CMK (cell line): ENCODE measurements around the gene FBXO34.

Experiments
- DNase-seq: peaks from one replicate; pipeline ENCODE4 v3.0.0-alpha.2; 2010; ENCODE audit warnings: low read depth

Gene FBXO34, protein sequence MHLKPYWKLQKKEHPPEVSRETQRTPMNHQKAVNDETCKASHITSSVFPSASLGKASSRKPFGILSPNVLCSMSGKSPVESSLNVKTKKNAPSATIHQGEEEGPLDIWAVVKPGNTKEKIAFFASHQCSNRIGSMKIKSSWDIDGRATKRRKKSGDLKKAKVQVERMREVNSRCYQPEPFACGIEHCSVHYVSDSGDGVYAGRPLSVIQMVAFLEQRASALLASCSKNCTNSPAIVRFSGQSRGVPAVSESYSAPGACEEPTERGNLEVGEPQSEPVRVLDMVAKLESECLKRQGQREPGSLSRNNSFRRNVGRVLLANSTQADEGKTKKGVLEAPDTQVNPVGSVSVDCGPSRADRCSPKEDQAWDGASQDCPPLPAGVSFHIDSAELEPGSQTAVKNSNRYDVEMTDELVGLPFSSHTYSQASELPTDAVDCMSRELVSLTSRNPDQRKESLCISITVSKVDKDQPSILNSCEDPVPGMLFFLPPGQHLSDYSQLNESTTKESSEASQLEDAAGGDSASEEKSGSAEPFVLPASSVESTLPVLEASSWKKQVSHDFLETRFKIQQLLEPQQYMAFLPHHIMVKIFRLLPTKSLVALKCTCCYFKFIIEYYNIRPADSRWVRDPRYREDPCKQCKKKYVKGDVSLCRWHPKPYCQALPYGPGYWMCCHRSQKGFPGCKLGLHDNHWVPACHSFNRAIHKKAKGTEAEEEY

DNA sequence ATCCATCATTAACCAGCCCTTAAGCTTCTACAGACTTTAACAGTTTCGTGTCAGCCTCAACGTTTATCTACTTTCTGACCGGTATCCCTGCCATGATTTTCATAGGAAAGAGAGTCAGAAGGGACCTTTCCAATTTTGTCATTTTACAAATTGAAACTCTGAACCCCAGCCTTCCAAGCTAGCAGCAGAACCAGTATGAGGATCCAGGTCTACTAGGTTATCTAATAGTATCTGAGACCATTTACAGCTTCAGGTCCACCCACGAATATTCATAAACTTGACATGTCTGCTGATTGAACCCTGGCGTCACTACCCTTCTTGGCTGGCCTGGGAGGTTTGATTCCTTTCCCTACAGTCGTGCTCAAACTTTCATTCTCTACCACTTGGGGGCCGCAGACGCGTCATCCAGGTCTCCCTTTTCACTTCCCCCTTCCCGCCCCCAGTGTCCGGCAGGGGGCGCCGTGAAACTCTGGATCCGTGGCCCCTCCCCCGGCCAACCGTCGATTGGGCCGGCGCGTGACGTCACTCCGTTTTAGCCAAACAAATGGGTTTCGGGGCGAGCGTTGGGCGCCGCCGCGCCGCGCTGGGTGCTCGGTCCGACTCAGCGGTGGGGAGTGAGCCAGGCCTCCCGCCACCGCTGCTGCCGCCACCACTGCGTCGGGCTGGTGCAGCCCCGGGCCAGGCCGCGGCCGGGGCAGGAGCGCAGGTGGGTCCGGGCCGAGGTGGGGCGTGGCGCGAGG, at the start of gene FBXO34:
TSS of gene FBXO34 (plus strand) at position 590 of the 740 bp plus-strand sequence. CDS start 78,970 bp downstream, outside the sequence.
- peak; percentile 72 for DNase-seq

DNA sequence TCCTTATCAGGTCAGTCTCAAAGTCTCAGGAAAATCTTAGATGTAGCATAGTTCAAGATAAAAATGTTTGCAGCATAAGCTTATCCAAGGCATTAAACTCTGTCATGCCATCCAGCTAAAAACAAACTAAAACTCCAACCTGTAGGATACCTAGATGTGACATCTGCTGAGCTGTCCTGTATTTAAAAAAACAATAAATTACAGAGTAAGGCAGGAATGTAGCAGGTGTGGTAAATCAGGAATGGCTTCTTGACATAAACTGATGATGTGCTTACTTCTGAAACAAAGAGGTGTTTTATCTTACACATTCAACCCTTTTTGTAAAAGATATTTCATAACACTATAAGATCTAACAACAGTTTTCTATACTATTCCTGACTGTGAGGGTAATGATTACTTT, 49.3 kb upstream of the FBXO34 start:
- DNase-seq: no peak

DNA sequence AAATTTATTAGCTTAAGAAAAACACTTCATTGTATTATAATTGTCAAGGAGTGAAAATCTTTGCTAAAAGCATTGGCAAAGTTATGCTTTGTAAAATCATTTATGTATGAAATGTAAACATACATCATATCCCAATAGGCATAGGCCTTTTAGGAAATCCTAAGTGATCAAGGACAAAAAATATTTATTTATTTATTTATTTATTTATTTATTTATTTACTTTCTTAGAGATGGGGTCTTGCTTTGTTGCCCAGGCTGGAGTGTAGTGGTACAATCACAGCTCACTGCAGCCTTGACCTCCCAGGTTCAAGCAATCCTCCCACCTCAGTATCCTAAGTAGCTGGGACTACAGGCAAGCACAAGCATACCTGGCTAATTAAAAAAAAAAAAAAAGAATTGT, 47.9 kb upstream of the FBXO34 start:
- no peak for DNase-seq

DNA sequence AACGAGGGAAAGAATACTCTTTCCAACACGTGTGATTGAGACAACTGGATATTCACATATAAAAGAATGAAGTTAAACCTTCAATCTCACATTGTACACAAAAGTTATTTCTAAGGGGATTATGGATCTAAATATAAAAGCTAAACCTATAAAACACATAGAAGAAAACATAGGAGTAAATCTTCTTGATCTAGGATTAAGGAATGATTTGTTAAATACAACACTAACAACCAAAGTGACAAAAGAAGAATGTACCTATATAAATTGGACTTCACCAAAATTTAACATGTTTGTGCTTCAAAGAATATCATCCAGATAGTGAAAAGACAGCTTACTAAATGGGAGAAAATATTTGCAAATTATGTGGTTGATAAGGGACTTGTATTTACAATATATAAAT, 43.0 kb upstream of the FBXO34 start:
- DNase-seq: no peak

DNA sequence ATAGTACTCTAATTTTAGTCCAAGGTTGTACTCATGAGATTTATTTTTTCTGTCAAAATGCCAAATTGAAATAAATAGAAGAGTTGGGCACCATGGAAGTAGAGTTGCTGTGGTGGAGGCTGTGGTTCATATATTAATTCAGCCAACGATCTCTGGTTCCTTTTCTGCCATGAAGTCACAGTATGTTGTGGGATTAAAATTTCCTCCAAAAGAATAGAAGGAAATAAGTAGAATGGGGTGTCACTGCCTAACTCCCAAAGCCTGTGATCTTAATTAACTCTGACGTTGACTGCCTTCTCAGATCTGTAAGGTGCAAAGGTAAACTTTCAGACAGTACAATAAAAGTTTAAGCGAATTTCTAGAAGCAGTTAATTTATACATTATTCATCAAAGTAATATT, 37.6 kb upstream of the FBXO34 start:
- DNase-seq: no peak

DNA sequence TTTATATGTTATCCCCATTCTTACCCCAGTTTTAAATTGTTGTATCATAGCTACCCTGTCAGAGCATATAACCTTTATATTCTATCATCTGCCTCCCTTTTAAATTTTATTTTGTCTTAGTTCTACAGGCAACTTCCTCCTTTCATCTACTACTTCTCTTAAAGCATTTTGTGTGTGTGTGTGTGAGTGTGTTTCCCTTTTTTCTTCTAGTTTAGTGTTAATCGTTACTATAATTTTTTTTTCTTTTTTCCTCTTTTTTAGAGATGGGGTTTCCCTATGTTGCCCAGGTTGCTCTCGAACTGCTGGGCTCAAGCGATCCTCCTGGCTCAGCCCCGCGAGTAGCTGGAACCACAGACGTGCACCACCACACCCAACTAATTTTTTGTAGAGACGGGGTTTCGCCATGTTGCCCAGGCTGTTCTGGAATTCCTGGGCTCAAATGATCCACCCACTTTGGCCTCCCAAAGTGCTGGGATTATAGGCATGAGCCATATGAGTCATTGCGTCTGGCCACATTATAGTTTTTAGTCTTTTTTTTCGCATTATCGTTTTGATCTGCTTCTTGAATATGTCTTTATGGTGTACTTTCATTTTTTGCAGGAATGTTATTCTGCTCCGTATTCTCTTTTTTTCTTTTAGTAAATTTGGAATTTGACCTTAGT, 33.1 kb upstream of the FBXO34 start:
- no peak for DNase-seq

DNA sequence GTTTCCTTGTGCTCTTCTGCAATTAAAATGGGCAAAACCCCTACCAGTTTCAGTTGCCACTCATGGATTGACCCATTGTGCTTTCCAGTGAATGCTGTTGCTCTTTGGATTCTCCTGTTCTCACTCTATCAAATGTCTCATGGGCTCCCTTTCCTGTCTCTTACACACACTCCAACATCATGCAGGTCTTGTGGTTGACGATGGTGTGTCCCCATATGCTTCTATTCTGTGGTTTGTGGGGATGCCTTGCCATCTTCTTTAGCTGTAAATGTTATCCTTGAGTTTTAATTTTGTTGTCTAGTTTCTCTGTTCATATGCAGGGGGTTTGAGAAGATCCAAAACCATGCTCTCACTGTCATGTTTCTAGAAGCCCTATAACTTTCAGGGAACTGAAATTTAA, 31.9 kb upstream of the FBXO34 start:
- DNase-seq: no peak

DNA sequence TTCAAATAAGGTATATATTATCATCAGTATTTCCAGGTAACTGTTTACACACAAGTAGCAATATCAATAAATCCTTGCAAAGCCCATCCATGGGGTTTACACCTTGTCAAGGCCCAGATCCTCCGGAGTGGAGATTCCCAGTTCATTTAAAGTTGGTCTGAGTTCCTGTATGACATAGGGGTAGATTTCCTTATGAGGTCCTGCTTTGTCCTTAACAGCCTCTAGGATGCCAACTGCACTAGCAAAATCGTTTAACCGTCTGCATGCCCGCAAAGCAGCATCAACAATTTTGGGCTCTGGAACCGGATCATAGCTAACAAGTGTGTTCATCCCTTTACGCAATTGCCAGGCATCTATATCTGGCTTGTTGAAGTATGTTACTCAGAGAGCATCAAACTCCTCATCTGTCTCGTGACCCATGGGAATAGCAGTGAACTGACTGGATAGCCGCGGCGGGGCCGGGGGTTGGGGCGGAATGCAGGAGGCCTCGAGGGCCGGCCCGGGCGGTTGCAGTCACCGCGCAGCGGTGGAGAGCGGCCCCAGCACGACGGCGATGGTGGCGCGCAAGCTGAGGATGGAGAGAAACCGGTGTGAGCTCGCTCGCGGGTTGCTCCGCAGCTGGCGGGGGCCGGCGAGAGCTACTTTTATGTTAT, 30.6 kb upstream of the FBXO34 start:
- DNase-seq: no peak

DNA sequence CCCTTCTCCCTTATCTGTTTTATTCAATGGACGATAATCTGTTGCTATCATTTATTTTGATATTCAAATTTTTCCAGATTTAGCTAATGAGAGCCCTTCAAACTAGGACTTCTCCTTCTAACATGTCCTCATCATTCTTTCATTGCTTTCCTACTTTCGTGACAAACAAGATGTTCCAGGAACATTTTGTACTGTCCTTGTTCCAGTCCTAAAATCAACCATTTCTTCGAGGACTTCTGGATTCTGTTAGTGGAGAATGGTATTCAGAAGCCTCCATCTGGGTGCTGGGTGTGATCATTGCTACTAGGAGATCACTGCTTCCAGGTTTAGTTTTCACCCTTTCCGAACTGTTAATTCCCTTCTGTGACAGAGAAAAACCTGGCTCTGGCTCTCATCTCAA, 29.5 kb upstream of the FBXO34 start:
- no peak for DNase-seq

DNA sequence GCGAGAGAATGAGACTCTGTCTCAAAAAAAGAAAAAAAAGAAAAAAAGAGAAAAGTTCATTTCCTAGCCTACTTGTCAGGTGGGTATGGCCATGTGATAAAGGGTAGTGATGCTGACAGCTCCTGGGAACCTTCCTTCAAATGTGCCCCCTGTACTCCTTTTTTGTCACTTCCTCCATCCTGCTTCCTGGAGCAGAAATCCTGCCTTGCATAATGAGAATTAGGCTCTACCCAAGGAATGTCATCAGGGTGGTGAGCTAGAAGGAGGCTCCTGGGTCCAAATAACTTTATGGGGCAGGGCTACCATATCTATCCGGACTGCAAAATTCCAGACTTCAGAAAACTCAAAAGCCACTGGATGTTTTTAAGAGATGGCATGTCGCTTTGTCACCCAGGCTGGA, 27.8 kb upstream of the FBXO34 start:
- no peak for DNase-seq

DNA sequence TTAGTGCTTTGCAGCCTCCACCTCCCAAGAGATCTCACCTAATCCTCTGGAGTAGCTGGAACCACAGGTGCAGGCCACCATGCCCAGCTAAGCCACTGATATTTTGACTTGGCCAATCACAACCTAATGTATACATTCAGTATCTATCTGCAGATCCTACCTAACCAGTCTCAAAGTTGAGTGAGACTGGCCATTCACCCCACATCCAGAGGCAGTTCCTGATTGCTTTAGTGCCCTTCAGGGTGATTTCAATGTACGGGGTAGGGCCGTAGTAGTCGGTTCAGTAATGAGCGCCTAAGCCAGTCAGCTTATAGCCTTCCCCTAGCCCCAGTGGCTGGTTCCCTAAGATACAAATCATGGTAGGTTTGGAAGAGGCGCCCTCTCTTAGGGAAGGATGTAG, 27.4 kb upstream of the FBXO34 start:
- DNase-seq: no peak

DNA sequence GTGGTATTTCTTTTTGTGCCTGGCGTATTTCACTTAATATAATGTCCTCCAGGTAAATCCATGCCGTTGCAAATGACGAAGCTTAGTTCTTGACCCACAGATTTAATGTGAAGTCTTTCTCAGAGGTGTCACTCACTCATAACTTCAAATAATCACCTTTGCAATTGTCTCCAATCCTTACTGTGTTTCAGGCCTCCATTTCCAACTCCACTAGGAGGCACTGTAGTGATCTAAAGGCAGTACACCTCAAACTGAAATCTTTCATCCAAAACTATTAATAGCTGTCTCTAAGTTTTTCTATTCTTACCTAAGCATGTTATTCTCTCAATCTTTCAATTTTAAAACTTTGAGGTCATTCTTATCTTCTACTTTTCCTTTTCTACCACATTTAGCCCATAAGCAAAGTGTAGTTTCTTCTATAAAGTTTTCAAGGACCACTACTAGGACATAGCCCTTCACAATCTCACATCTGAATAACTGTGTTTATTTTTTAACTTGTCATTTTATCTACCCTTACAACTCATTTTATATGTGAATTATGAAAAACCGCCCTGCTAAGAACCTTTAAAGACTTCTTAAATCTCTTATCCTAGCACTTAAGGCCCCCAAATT, 25.5 kb upstream of the FBXO34 start:
- no peak for DNase-seq

DNA sequence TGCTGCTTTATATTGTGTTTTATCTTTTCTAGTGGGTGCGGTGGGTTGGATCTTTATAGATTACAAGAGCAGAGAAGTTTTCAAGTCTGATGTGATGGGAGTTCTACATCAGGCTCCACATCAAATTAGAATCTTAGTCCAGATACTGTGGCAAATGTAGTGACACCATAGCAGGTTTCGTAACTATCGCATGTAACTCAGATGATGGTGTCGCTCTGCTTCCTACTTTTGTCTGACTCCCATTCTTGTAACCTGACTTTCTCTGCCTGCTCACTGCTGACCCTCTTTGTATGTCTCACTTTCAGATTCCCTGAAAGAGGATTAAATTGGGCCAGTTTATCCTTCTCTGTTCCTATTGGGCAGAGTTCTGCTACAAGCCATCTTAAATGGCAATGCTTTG, 22.8 kb upstream of the FBXO34 start:
- no peak for DNase-seq

DNA sequence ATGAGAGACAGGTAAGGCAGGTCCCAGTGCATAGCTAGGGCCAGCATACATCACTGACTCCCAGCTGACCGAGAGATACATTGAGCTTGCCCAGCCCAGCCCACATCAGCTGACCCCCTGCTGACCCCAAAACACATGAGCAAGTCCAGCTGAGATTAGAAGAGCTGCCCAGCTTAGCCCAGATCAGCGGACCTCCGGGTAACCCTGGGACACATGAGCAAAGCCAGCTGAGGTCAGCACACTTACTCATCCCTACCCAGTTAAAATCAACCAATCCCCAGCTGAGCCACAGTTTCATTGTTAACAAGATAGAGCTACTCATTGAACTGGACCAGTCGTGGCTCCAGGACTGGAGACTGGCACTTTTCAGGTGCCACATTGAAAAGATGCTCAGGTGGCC, 21.8 kb upstream of the FBXO34 start:
- no peak for DNase-seq

DNA sequence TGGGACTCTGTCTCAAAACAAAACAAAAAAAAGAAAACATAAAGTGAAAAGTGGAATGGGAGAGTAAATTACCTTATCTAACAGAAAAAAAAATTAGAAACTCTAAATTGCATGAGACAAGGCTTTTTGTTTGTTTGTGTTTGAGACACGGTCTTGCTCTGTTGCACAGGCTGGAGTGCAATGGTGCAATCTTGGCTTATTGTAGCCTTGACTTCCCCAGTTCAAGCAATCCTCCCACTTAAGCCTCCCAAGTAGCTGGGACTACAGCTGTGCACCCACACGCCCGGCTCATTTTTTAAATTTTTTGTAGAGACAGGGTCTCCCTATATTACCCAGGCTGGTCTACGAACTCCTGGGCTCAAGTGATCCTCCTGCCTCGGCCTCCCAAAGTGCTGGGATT, 17.9 kb upstream of the FBXO34 start:
- DNase-seq: no peak

DNA sequence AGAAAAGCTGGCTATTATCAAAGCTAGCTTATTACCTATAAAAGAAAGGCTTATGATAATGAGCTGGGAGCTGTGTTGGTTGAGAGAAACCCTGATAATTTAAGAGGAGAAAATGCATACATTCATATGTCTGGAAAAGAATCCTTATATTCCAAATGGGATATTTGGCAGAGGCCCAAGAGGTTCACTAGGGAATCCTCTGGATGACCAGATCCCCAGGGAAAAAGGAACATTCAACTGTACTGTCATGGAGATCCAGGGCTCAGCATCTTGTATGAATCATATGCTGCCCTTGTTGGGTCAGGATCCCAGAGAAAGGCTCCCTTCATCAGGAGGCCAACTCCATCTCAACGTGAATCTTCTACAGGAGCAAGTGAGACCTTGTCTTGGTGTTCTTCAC, 16.6 kb upstream of the FBXO34 start:
- no peak for DNase-seq

DNA sequence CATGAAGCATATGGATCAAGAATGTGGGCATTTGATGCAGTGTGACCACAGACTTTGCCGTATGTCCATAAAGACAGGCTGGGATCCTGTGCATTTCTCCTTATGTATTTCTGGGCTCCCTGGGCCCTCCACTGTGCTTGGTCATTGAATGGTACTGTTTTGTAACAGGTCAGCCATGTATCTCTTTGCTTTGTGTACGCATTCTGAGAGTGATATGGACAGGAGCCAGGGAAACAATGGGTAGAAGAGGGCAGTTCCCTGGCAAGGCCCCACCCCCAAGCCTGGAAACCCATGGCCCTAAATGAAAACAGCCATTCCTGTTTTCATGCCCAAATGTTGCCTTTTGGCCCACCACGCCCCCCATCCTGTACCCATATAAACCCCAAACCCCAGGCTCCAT, 15.2 kb upstream of the FBXO34 start:
- no peak for DNase-seq

DNA sequence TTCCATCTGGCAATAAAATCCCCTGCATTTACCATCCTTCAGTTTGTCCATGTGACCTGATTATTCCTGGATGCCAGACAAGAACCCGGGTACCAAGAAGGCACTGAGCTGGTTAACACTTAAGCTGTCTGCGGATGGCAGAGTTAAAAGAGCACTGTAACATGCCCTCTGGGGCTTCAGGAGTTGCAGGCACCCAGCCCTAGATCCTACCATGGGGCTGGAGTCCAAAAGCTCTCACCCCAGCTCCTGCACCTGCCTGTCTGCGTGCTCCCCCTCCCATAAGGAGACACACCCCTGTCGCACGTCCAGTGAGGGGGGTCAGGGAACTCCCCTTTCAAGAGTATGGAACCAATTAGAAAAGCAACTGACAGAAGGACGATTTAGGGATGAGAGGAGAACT, 14.6 kb upstream of the FBXO34 start:
- no peak for DNase-seq

DNA sequence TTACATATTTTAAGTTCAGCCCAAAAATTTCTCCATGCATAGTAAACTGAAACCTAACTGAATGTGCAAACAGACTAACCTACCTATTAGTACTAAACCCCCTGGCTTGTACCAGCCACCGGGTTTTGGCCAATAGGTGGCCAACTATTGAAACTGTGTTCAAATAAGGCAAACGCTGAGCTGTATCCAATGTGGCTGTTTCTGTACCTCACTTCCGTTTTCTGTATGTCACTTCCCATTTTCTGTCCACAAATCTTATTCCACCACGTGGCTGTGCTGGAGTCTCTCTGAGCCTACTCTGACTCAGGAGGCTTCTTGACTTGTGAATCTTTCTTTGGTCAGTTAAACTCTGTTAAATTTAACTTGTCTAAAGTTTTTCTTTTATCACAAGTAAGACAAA, 6.0 kb upstream of the FBXO34 start:
- no peak for DNase-seq

DNA sequence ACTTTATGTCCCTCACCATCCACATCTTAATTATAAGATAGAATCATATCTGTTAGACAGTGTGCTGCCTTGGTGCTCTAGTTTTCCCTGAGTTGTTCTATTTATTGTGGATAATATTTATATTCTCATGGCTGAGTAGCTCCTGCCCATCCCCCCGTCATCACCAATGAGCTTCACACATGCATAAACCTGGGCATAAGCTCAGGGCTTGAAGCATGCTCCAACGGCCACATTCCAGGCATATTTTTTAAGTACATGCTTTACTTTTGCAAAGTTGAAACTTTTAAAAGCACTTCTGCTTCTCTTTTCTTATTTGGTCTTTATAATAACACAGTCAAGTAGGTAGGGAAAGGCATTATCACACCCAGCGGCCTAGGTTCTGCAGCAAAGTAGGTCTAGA, 3.4 kb upstream of the FBXO34 start:
- DNase-seq: no peak

DNA sequence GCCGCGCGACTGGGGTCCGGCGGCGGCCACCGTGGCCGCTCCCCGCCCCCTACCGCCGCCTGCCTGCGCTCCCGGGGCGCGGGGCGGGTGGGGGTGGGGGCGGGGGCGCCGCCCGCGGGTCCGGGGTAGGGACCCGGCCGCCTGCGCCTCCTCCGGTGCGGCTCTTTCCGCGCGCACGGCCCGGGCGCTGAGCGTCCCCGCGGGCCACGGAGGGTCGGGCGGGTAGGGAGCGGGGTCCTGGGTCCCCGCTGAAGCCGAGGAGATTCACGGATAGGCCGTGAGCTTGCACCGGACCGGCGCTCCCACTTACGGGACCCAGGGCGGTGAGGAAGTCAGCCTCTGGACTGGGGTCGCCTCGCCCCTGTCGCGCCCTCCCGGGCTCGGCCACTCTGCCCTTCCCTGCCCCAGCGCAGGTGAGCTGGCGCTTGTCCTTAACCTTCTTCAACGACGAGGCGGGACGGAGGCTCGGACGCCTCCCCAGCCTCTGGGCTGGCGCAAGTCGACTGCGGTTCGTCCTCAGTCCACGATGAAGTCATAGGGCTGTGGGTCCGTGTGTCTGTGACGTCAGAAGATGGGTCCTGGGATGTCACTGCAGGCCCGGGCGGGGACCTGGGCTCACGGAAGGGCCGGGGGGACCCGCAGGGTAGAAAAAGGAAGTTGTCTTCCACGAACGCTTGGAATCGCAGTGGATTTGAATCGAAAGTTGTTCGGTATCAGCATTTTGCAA, 514 bp downstream of the FBXO34 start:
- peak; percentile 47 for DNase-seq
